H9 (cell line): ENCODE results near the gene PPP2R5E. TPM values are rescaled to one million over a fixed set of nuclear protein-coding genes. Genes with fewer than 3 reads are reported as not detected.

Experiments
- DNase-seq: peaks from one replicate; pipeline ENCODE4 v3.0.0-alpha.2; 2017
- H2AFZ ChIP-seq: one replicate; pipeline ENCODE4 v1.6.1; 2013; ENCODE audit warnings: mild to moderate bottlenecking, low read length, control low read depth, moderate library complexity
- H2AK5ac ChIP-seq: 2 replicates; pipeline ENCODE4 v1.6.1; 2013; ENCODE audit warnings: low read length, control low read depth, mixed read lengths; ENCODE audit not compliant: insufficient read length
- H2BK120ac ChIP-seq: one replicate; pipeline ENCODE4 v1.6.1; 2013; ENCODE audit warnings: low read depth, mild to moderate bottlenecking, low read length, control low read depth, inconsistent platforms; ENCODE audit not compliant: poor library complexity, severe bottlenecking
- H2BK12ac ChIP-seq: 2 replicates; pipeline ENCODE4 v1.6.1; 2013; ENCODE audit warnings: low read length, control low read depth, mixed read lengths, low read depth; ENCODE audit not compliant: insufficient read length
- H2BK15ac ChIP-seq: 2 replicates; pipeline ENCODE4 v1.6.1; 2013; ENCODE audit warnings: low read depth, low read length, control low read depth
- H2BK20ac ChIP-seq: one replicate; pipeline ENCODE4 v1.6.1; 2013; ENCODE audit warnings: low read depth, mild to moderate bottlenecking, low read length, control low read depth, inconsistent platforms; ENCODE audit not compliant: poor library complexity, severe bottlenecking
- H2BK5ac ChIP-seq: 2 replicates; pipeline ENCODE4 v1.6.1; 2013; ENCODE audit warnings: low read length, control low read depth, mixed read lengths; ENCODE audit not compliant: insufficient read length
- H3K14ac ChIP-seq: 2 replicates; pipeline ENCODE4 v1.6.1; 2013; ENCODE audit warnings: low read length, control low read depth; ENCODE audit not compliant: insufficient read depth
- H3K18ac ChIP-seq: 2 replicates; pipeline ENCODE4 v1.6.1; 2013; ENCODE audit warnings: low read depth, mild to moderate bottlenecking, mixed read lengths, low read length, control low read depth; ENCODE audit not compliant: insufficient read length
- H3K23ac ChIP-seq: 2 replicates; pipeline ENCODE4 v1.6.1; 2013; ENCODE audit warnings: low read length, control low read depth, mixed read lengths, low read depth; ENCODE audit not compliant: insufficient read length
- H3K23me2 ChIP-seq: 2 replicates; pipeline ENCODE4 v1.6.1; 2013; ENCODE audit warnings: low read depth, mild to moderate bottlenecking, mixed read lengths, low read length, control low read depth; ENCODE audit not compliant: insufficient read length, poor library complexity, severe bottlenecking
- H3K27ac ChIP-seq: 2 replicates; pipeline ENCODE4 v1.5.1; 2013; ENCODE audit warnings: low read length, control low read depth, mixed read lengths, low read depth; ENCODE audit not compliant: insufficient read length
- H3K27me3 ChIP-seq: 2 replicates; pipeline ENCODE4 v1.6.1; 2013; ENCODE audit warnings: low read length, control low read depth, inconsistent platforms; ENCODE audit not compliant: insufficient read depth
- H3K4ac ChIP-seq: 2 replicates; pipeline ENCODE4 v1.6.1; 2013; ENCODE audit warnings: low read depth, mild to moderate bottlenecking, control low read depth, inconsistent platforms, low read length, moderate library complexity
- H3K4me1 ChIP-seq: 2 replicates; pipeline ENCODE4 v1.6.1; 2013; ENCODE audit warnings: low read length, control low read depth, inconsistent platforms; ENCODE audit not compliant: insufficient read depth
- H3K4me2 ChIP-seq: 2 replicates; pipeline ENCODE4 v1.6.1; 2013; ENCODE audit warnings: low read length, control low read depth, mixed read lengths; ENCODE audit not compliant: insufficient read length, insufficient read depth
- H3K56ac ChIP-seq: 2 replicates; pipeline ENCODE4 v1.6.1; 2013; ENCODE audit warnings: low read depth, mild to moderate bottlenecking, mixed read lengths, low read length, control low read depth; ENCODE audit not compliant: insufficient read length
- H3K79me1 ChIP-seq: 2 replicates; pipeline ENCODE4 v1.6.1; 2013; ENCODE audit warnings: low read depth, mild to moderate bottlenecking, moderate library complexity, low read length, control low read depth, inconsistent platforms; ENCODE audit not compliant: insufficient read depth, poor library complexity, severe bottlenecking
- H3K79me2 ChIP-seq: 2 replicates; pipeline ENCODE4 v1.6.1; 2013; ENCODE audit warnings: low read length, control low read depth, inconsistent platforms; ENCODE audit not compliant: insufficient read depth
- H3K9ac ChIP-seq: 2 replicates; pipeline ENCODE4 v1.6.1; 2013; ENCODE audit warnings: low read length, control low read depth, mixed read lengths; ENCODE audit not compliant: insufficient read length; ENCODE audit errors: extremely low read depth
- H3K9me3 ChIP-seq: one replicate; pipeline ENCODE4 v1.6.1; 2013; ENCODE audit warnings: low read depth, low read length, inconsistent platforms; ENCODE audit not compliant: control insufficient read depth
- H3T11ph ChIP-seq: one replicate; pipeline ENCODE4 v1.6.1; 2013; ENCODE audit warnings: mild to moderate bottlenecking, low read length, control low read depth, inconsistent platforms
- H4K20me1 ChIP-seq: one replicate; pipeline ENCODE4 v1.6.1; 2013; ENCODE audit not compliant: control insufficient read depth, insufficient read length, insufficient read depth
- H4K5ac ChIP-seq: 2 replicates; pipeline ENCODE4 v1.6.1; 2013; ENCODE audit warnings: low read depth, mild to moderate bottlenecking, mixed read lengths, low read length, control low read depth; ENCODE audit not compliant: insufficient read length
- H4K8ac ChIP-seq: replicated peaks from 2 replicates; pipeline ENCODE4 v1.6.1; 2013; ENCODE audit warnings: low read length, control low read depth, mixed read lengths, low read depth; ENCODE audit not compliant: insufficient read length
- H4K91ac ChIP-seq: 2 replicates; pipeline ENCODE4 v1.6.1; 2013; ENCODE audit warnings: low read depth, mild to moderate bottlenecking, moderate library complexity, mixed read lengths, low read length, control low read depth; ENCODE audit not compliant: insufficient read length
- H3K27ac Mint-ChIP-seq, 3 experiments: 2 replicates in 2 of 3; 3 replicates in 1 of 3; pipeline ENCODE4 v1.8.0; 2020 to 2021; ENCODE audit warnings: mixed read lengths in 3 of 3, mild to moderate bottlenecking in 1 of 3, moderate library complexity in 1 of 3
- H3K27me3 Mint-ChIP-seq: 2 replicates; pipeline ENCODE4 v1.8.0; 2021; ENCODE audit warnings: low read depth, mild to moderate bottlenecking, moderate library complexity, mixed read lengths
- H3K36me3 Mint-ChIP-seq, 3 experiments: 2 replicates in 2 of 3; 3 replicates in 1 of 3; pipeline ENCODE4 v1.8.0; 2020 to 2021; ENCODE audit warnings: low read depth in 3 of 3, mixed read lengths in 3 of 3; ENCODE audit not compliant: insufficient read depth in 1 of 3
- H3K4me1 Mint-ChIP-seq, 2 experiments: 2 replicates each; pipeline ENCODE4 v1.8.0; 2020; ENCODE audit warnings: mixed read lengths in 2 of 2
- H3K4me3 Mint-ChIP-seq, 2 experiments: 2 replicates in 1 of 2; 3 replicates in 1 of 2; pipeline ENCODE4 v1.8.0; 2020 to 2021; ENCODE audit warnings: mild to moderate bottlenecking in 2 of 2, mixed read lengths in 2 of 2, moderate library complexity in 1 of 2
- H3K9me3 Mint-ChIP-seq, 2 experiments: 2 replicates in 1 of 2; 3 replicates in 1 of 2; pipeline ENCODE4 v1.8.0; 2020; ENCODE audit warnings: mild to moderate bottlenecking in 2 of 2, mixed read lengths in 2 of 2, moderate library complexity in 1 of 2
- WGBS: extraction: QIAGEN DNeasy Blood & Tissue Kit; methylation state at CpG from one replicate; pipeline ENCODE4 v1.1.7; 2013; ENCODE audit warnings: missing lambda C conversion rate, low lambda C conversion rate, mixed read lengths; ENCODE audit not compliant: insufficient read length; ENCODE audit errors: extremely low coverage; 5-methylcytosine and 5-hydroxymethylcytosine counted together
- total RNA-seq: library from RNA; stranded (reverse); gene quantifications from 2 replicates; pipeline ENCODE4 v1.2.1, GENCODE V29; 2021
- TF ChIP-seq, protein P1 (sequence below): fragments of 200-600 bp; sonication (generic); conservative IDR thresholded peaks from 3 replicates; pipeline ENCODE4 v1.8.0; 2021; ENCODE audit warnings: antibody characterized with exemption, mild to moderate bottlenecking

Gene PPP2R5E
- total RNA-seq, 1 experiment from 2014 or later = 65.8 TPM

DNA sequence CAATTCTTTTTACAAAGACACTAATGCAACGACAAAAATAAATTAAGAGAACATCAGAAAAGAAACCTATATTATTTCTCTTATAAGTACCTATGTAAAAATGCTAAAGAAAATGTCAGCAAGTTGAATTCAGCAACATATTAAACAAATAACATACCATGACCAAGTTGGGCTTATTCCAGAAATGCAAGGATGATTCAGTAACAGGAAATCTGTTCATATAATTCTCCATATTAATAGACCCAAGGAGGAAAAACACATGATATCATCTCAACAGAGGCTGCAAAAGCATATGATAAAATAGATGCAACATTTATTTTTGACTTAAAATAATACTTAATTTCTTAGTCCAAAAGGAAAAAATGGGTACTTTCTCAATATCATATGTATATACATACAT, 199.3 kb downstream of the PPP2R5E start:
- no peak overlapping the region for H3K27ac Mint-ChIP-seq
- no peak overlapping the region for H2BK5ac ChIP-seq
- no peaks in the 10 kb centered on the region for H3K27me3 ChIP-seq
- no peak overlapping the region for H3K18ac ChIP-seq
- H3K4me2 ChIP-seq = no peak overlapping the region
- no peak overlapping the region for H3K56ac ChIP-seq
- no peak overlapping the region for H2AK5ac ChIP-seq
- no peak overlapping the region for H2BK12ac ChIP-seq
- no peak overlapping the region for H2AFZ ChIP-seq
- H4K20me1 ChIP-seq = no peaks in the 10 kb centered on the region
- H3K79me2 ChIP-seq = no peaks in the 10 kb centered on the region
- no peak overlapping the region for H3K4ac ChIP-seq
- H4K8ac ChIP-seq = no peak overlapping the region
- H2BK15ac ChIP-seq = no peak overlapping the region
- no peak overlapping the region for H3K23ac ChIP-seq
- H3K9me3 Mint-ChIP-seq = peaks cover 0 to under 1% of the 10 kb centered on the region in 2 experiments; a peak in 1 of 5 replicates
- TF ChIP-seq, protein P1, sequence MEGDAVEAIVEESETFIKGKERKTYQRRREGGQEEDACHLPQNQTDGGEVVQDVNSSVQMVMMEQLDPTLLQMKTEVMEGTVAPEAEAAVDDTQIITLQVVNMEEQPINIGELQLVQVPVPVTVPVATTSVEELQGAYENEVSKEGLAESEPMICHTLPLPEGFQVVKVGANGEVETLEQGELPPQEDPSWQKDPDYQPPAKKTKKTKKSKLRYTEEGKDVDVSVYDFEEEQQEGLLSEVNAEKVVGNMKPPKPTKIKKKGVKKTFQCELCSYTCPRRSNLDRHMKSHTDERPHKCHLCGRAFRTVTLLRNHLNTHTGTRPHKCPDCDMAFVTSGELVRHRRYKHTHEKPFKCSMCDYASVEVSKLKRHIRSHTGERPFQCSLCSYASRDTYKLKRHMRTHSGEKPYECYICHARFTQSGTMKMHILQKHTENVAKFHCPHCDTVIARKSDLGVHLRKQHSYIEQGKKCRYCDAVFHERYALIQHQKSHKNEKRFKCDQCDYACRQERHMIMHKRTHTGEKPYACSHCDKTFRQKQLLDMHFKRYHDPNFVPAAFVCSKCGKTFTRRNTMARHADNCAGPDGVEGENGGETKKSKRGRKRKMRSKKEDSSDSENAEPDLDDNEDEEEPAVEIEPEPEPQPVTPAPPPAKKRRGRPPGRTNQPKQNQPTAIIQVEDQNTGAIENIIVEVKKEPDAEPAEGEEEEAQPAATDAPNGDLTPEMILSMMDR = no peak
- no peak for DNase-seq
- H3K27me3 Mint-ChIP-seq = no peaks in the 10 kb centered on the region
- no peak overlapping the region for H3K14ac ChIP-seq
- no CpG with 5 or more reads among the region's 1 CpG for WGBS
- no peaks in the 10 kb centered on the region for H3K23me2 ChIP-seq
- no peak overlapping the region for H3K4me3 Mint-ChIP-seq
- no peaks in the 10 kb centered on the region for H3K4me1 ChIP-seq
- H3K36me3 Mint-ChIP-seq = peaks cover 0 to 1% (median under 1%) of the 10 kb centered on the region in 3 experiments; a peak in 1 of 7 replicates
- H3K27ac ChIP-seq = no peak overlapping the region
- H3K9me3 ChIP-seq = no peaks in the 10 kb centered on the region
- no peaks in the 10 kb centered on the region for H3K79me1 ChIP-seq
- H2BK120ac ChIP-seq = no peak overlapping the region
- H3K9ac ChIP-seq = no peak overlapping the region
- H2BK20ac ChIP-seq = no peak overlapping the region
- H3K4me1 Mint-ChIP-seq = peaks cover 3 to 10% of the 10 kb centered on the region in 2 experiments
- H3T11ph ChIP-seq = no peak overlapping the region
- H4K91ac ChIP-seq = no peak overlapping the region
- H4K5ac ChIP-seq = no peak overlapping the region
